ENCODE results near the gene KRTAP4-1.
"Not testable (repeated sequence)": the region's sequence is repeated elsewhere in the genome, so short reads cannot be mapped to it uniquely, and the experiment has no call there.

The KRTAP4-1 gene

GRCh38 chr17:41171886-41172285 is 12.8 kb downstream of the KRTAP4-1 start:
- Histone ChIP-seq H3K4me1 (ENCODE audit: control insufficient read depth, insufficient read depth, low read length) (no peaks in the 10 kb centered on the region), H3K27ac (ENCODE audit: low read depth, low read length) (no peak overlapping the region), H3K9me3 (ENCODE audit: control insufficient read depth, insufficient read depth, low read length) (no peaks in the 10 kb centered on the region), H3K27me3 (ENCODE audit: control insufficient read depth, insufficient read depth, low read length) (no peaks in the 10 kb centered on the region), H3K9ac (ENCODE audit: low read depth, low read length) (no peak overlapping the region), H3K4me3 (ENCODE audit: low read depth, low read length) (no peak overlapping the region), H3K36me3 (ENCODE audit: control insufficient read depth, insufficient read depth, low read length) (no peaks in the 10 kb centered on the region)

DNA sequence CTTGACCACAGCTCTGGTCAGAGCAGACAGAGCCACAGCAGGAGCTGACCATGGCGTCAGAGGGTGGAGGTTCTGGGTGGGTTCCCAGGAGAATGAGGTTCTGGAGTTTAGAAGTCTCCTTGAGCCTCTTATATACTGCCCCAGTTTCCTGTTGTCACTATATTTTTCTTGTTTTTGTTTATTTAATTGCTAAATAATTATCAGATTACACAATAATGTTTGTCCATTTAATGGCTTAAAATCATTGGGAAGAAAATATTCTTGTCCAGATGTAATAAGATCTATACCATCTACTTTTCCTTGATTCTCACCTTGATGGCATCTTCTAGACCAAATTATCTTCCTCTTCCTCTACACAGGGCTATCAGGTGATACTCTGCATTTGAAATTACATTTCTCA is 16.6 kb downstream of the KRTAP4-1 start, which contains the start of gene KRTAP4-3:
TSS of gene KRTAP4-3 (minus strand) at position 101 of the 400 bp plus-strand sequence. CDS start at position 52, 49 bp downstream.
- Histone ChIP-seq H3K4me1 (ENCODE audit: control insufficient read depth, insufficient read depth, low read length) (no peaks in the 10 kb centered on the region), H3K27ac (ENCODE audit: low read depth, low read length) (no peak within 1 kb of the TSS), H3K9me3 (ENCODE audit: control insufficient read depth, insufficient read depth, low read length) (no peaks in the 10 kb centered on the region), H3K36me3 (ENCODE audit: control insufficient read depth, insufficient read depth, low read length) (no peaks in the 10 kb centered on the region), H3K4me3 (ENCODE audit: low read depth, low read length) (no peak within 1 kb of the TSS), H3K9ac (ENCODE audit: low read depth, low read length) (no peak within 1 kb of the TSS), H3K27me3 (ENCODE audit: control insufficient read depth, insufficient read depth, low read length) (no peaks in the 10 kb centered on the region)

DNA sequence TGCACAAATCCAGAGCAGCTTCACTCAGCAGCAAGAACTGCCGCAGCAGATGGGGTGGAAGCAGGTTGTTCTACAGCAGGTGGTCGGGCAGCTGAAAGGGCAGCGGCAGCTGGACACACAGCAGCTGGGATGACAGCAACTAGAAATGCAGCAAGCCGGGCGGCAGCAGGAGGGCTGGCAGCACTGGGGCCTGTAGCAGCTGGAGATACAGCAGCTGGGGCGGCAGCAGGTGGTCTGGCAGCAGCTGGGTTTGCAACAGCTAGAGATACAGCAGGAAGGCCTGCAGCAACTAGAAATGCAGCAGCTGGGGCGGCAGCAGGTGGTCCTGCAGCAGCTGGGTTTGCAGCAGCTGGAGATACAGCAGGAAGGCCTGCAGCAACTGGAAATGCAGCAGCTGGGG is 17.1 kb downstream of the KRTAP4-1 start:
- no peaks in the 10 kb centered on the region for H3K4me1 ChIP-seq (ENCODE audit: control insufficient read depth, insufficient read depth, low read length)
- no peak overlapping the region for H3K4me3 ChIP-seq (ENCODE audit: low read depth, low read length)
- no peak overlapping the region for H3K27ac ChIP-seq (ENCODE audit: low read depth, low read length)
- no peaks in the 10 kb centered on the region for H3K9me3 ChIP-seq (ENCODE audit: control insufficient read depth, insufficient read depth, low read length)
- H3K36me3 ChIP-seq (ENCODE audit: control insufficient read depth, insufficient read depth, low read length), result no peaks in the 10 kb centered on the region
- no peaks in the 10 kb centered on the region for H3K27me3 ChIP-seq (ENCODE audit: control insufficient read depth, insufficient read depth, low read length)
- no peak overlapping the region for H3K9ac ChIP-seq (ENCODE audit: low read depth, low read length)

DNA sequence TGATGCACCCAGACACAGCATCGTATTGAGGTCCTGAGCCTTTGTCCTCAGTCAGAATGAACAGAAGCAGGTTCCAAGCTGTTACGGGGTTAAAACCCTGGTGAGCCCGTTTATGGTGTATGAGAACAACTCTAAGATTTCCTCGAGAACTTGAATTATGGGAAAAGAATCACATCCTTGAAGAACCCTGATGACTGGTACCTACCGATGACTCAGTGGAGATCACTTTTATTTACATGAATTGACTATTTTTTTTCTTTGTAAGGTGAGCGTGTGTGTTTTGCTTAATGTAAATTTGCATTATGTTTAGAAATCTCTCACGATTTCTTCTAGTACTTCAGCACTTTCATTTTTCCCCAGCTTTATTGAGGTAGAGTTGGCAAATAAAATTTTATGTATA is 20.9 kb downstream of the KRTAP4-1 start:
- Histone ChIP-seq H3K27ac (ENCODE audit: low read depth, low read length) (no peak overlapping the region), H3K36me3 (ENCODE audit: control insufficient read depth, insufficient read depth, low read length) (no peaks in the 10 kb centered on the region), H3K9me3 (ENCODE audit: control insufficient read depth, insufficient read depth, low read length) (no peaks in the 10 kb centered on the region), H3K4me3 (ENCODE audit: low read depth, low read length) (no peak overlapping the region), H3K4me1 (ENCODE audit: control insufficient read depth, insufficient read depth, low read length) (no peaks in the 10 kb centered on the region), H3K9ac (ENCODE audit: low read depth, low read length) (no peak overlapping the region), H3K27me3 (ENCODE audit: control insufficient read depth, insufficient read depth, low read length) (no peaks in the 10 kb centered on the region)

DNA sequence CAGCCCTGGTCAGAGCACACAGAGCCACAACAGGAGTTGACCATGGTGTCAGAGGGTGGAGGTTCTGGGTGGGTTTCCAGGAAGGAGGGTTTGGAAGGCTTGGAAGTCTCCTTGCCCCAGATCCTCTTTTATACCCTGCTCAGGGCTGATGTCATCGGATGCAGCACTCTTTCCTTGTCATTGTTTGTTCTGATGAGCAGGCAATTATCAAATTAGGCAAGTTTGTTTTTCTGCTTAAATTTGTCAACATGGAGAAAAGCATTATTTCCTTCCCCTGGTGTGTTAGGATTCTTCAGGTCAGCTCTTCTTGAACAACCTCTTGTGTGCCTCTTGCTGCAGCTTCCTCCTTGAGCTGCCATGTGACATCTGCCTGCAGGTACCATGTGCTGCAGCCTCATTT is 24.1 kb downstream of the KRTAP4-1 start, which contains the start of gene KRTAP4-4:
TSS of gene KRTAP4-4 (minus strand) at position 101 of the 400 bp plus-strand sequence. CDS start at position 44, 57 bp downstream.
- H3K27me3 ChIP-seq (ENCODE audit: control insufficient read depth, insufficient read depth, low read length), result no peaks in the 10 kb centered on the region
- no peak within 1 kb of the TSS for H3K27ac ChIP-seq (ENCODE audit: low read depth, low read length)
- H3K4me1 ChIP-seq (ENCODE audit: control insufficient read depth, insufficient read depth, low read length), result no peaks in the 10 kb centered on the region
- H3K4me3 ChIP-seq (ENCODE audit: low read depth, low read length), result no peak within 1 kb of the TSS
- H3K9me3 ChIP-seq (ENCODE audit: control insufficient read depth, insufficient read depth, low read length), result no peaks in the 10 kb centered on the region
- no peaks in the 10 kb centered on the region for H3K36me3 ChIP-seq (ENCODE audit: control insufficient read depth, insufficient read depth, low read length)
- no peak within 1 kb of the TSS for H3K9ac ChIP-seq (ENCODE audit: low read depth, low read length)

DNA sequence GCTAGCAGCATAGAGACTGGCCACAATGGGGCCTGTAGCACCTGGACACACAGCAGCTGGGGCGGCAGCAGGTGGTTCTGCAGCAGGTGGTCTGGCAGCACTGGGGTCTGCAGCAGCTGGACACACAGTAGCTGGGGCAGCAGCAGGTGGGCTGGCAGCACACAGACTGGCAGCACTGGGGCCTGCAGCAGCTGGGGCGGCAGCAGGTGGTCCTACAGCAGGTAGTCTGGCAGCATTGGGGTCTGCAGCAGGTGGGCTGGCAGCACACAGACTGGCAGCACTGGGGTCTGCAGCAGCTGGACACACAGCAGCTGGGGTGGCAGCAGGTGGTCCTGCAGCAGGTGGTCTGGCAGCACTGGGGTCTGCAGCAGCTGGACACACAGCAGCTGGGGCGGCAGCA is 24.5 kb downstream of the KRTAP4-1 start:
- H3K36me3 ChIP-seq (ENCODE audit: control insufficient read depth, insufficient read depth, low read length); H3K9me3 ChIP-seq (ENCODE audit: control insufficient read depth, insufficient read depth, low read length); H3K4me3 ChIP-seq (ENCODE audit: low read depth, low read length); H3K4me1 ChIP-seq (ENCODE audit: control insufficient read depth, insufficient read depth, low read length); H3K27me3 ChIP-seq (ENCODE audit: control insufficient read depth, insufficient read depth, low read length); H3K9ac ChIP-seq (ENCODE audit: low read depth, low read length); H3K27ac ChIP-seq (ENCODE audit: low read depth, low read length): not testable (repeated sequence)

GRCh38 chr17:41153856-41154255 is 30.9 kb downstream of the KRTAP4-1 start:
- Histone ChIP-seq H3K27me3 (ENCODE audit: control insufficient read depth, insufficient read depth, low read length) (no peaks in the 10 kb centered on the region), H3K4me3 (ENCODE audit: low read depth, low read length) (no peak overlapping the region), H3K27ac (ENCODE audit: low read depth, low read length) (no peak overlapping the region), H3K36me3 (ENCODE audit: control insufficient read depth, insufficient read depth, low read length) (no peaks in the 10 kb centered on the region), H3K9ac (ENCODE audit: low read depth, low read length) (no peak overlapping the region), H3K4me1 (ENCODE audit: control insufficient read depth, insufficient read depth, low read length) (no peaks in the 10 kb centered on the region), H3K9me3 (ENCODE audit: control insufficient read depth, insufficient read depth, low read length) (no peaks in the 10 kb centered on the region)

DNA sequence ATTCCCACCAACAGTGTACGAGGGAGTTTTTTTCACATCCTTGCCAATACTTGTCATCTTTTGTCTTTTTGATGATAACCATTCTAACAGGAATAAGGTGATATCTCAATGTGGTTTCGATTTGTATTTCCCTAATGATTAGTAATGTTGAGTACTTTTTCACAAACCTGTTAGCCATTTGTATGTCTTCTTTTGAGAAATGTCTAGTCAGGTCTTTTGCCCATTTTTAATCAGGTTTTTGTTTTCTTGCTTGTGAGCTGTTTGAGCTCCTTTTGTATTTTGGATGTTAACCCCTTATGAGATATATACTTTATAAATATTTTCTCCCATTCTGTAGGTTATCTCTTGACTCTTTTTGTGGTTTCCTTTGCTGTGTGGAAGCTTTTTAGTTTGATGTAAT is 33.2 kb downstream of the KRTAP4-1 start:
- H3K9me3 ChIP-seq (ENCODE audit: control insufficient read depth, insufficient read depth, low read length), result no peaks in the 10 kb centered on the region
- H3K27ac ChIP-seq (ENCODE audit: low read depth, low read length), result no peak overlapping the region
- H3K4me3 ChIP-seq (ENCODE audit: low read depth, low read length), result no peak overlapping the region
- H3K4me1 ChIP-seq (ENCODE audit: control insufficient read depth, insufficient read depth, low read length), result 0 out of 2 replicates have a peak, but pooled peaks cover 1% of the 10 kb centered on the region
- no peak overlapping the region for H3K9ac ChIP-seq (ENCODE audit: low read depth, low read length)
- no peaks in the 10 kb centered on the region for H3K27me3 ChIP-seq (ENCODE audit: control insufficient read depth, insufficient read depth, low read length)
- no peaks in the 10 kb centered on the region for H3K36me3 ChIP-seq (ENCODE audit: control insufficient read depth, insufficient read depth, low read length)

- Histone ChIP-seq H3K36me3 (ENCODE audit: control insufficient read depth, insufficient read depth, low read length) (no peaks in the 10 kb centered on the region), H3K9me3 (ENCODE audit: control insufficient read depth, insufficient read depth, low read length) (no peaks in the 10 kb centered on the region), H3K4me3 (ENCODE audit: low read depth, low read length) (no peak overlapping the region), H3K27me3 (ENCODE audit: control insufficient read depth, insufficient read depth, low read length) (no peaks in the 10 kb centered on the region), H3K4me1 (ENCODE audit: control insufficient read depth, insufficient read depth, low read length) (0 out of 2 replicates have a peak, but pooled peaks cover 4% of the 10 kb centered on the region), H3K9ac (ENCODE audit: low read depth, low read length) (no peak overlapping the region), H3K27ac (ENCODE audit: low read depth, low read length) (no peak overlapping the region)
Measured at GRCh38 chr17:41150026-41150425, 34.7 kb downstream of the KRTAP4-1 start.

DNA sequence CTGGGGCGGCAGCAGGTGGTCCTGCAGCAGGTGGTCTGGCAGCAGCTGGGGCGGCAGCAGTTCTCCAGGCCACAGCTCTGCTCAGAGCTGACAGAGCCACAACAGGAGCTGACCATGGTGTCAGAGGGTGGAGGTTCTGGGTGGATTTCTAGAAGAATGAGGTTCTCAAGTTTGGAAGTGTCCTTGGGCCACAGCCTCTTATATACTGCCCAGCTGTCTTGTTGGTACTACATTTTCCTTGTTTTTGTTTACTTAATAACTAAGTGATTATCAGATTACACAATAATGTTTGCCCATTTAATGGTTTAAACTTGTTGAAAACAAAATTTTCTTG is 35.1 kb downstream of the KRTAP4-1 start, which contains the start of gene KRTAP4-5:
TSS of gene KRTAP4-5 (minus strand) at position 174 of the 334 bp plus-strand sequence. CDS start at position 116, 58 bp downstream.
- no peak within 1 kb of the TSS for H3K4me3 ChIP-seq (ENCODE audit: low read depth, low read length)
- H3K9ac ChIP-seq (ENCODE audit: low read depth, low read length), result no peak within 1 kb of the TSS
- H3K36me3 ChIP-seq (ENCODE audit: control insufficient read depth, insufficient read depth, low read length), result no peaks in the 10 kb centered on the region
- no peak within 1 kb of the TSS for H3K27ac ChIP-seq (ENCODE audit: low read depth, low read length)
- H3K4me1 ChIP-seq (ENCODE audit: control insufficient read depth, insufficient read depth, low read length), result 0 out of 2 replicates have a peak, but pooled peaks cover 4% of the 10 kb centered on the region
- H3K27me3 ChIP-seq (ENCODE audit: control insufficient read depth, insufficient read depth, low read length), result no peaks in the 10 kb centered on the region
- no peaks in the 10 kb centered on the region for H3K9me3 ChIP-seq (ENCODE audit: control insufficient read depth, insufficient read depth, low read length)

GRCh38 chr17:41148971-41149651 is 35.6 kb downstream of the KRTAP4-1 start:
- not testable (repeated sequence) for H3K9me3 ChIP-seq (ENCODE audit: control insufficient read depth, insufficient read depth, low read length); H3K4me3 ChIP-seq (ENCODE audit: low read depth, low read length); H3K27ac ChIP-seq (ENCODE audit: low read depth, low read length); H3K27me3 ChIP-seq (ENCODE audit: control insufficient read depth, insufficient read depth, low read length); H3K9ac ChIP-seq (ENCODE audit: low read depth, low read length); H3K4me1 ChIP-seq (ENCODE audit: control insufficient read depth, insufficient read depth, low read length); H3K36me3 ChIP-seq (ENCODE audit: control insufficient read depth, insufficient read depth, low read length)
